DMS79 treated with DMSO at 0.1 percent for 48 hours (cell line): ENCODE data around the gene ZNF121.
A peak's percentile ranks its signal among the peaks of the same experiment; 100 is the strongest.

Source experiments
- DNase-seq: peaks from one replicate; lab custom pipeline; 2025; lab: John Stamatoyannopoulos, UW

The ZNF121 gene

DNA sequence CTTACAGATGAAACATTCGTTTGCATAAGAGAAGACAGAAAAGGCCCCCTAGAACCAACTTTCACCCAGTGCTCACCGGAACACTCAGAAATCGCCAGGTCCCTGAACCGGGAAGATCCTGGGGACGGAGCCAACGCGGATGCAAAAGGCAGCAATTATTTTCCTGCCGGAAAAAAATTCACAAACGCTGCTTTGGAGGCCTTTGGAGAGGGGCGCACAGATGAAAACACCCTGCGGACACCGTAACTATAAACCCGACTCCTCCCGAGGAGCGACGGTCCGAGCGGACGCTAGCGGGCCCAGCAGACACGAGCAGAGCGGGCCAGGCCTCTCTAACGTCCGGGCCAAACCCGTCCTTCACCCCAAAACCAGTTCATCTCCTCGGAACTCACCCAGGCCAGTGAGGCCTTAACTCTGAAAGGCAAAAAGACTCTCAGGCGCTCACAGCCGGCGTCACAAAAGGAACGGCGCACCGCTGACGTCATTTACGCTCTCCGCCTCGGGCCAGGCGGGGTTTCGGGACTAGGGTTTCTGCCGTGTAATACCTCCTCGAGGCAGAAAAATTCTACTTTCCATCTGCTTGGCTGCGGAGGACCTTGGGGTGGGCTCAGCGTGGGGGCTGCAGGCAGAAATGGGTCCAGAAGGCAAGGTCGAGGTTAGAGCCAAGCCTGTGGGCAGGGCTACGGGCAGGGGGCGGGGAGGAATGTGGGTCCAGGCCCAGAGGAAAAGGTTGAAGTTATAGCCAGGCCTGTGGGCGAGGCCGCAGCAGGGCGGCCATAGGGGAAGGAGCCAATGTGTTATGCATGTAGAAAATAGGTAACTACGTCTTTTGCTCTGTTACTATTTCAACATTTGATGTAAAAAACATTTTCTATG is 45.9 kb downstream of the ZNF121 start, which contains the start of gene ZNF426:
ZNF426 (minus strand) TSS at position 463 of the 876 bp plus-strand sequence. CDS start 2,413 bp downstream, outside the sequence.
- peak; percentile 81 for DNase-seq

DNA sequence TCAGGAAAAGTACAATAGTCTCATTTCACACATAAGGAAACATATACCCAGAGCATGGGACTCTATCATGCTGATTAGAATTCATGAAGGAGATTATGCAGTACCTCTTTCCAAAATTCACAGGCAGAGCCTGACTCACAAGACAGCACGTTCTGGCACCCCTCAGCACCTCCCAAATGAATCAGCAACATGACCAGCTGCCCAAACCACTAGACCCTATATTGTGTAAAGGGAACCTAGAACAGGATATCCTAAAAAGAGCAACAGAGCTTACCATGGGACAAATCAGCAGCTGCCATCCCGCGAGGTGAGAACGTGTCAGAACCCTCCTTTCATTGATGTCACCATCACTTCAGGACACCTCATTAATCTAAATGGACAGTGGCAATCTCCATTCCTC is 48.4 kb downstream of the ZNF121 start:
- no peak for DNase-seq

- DNase-seq, result no peak
Measured at GRCh38 chr19:9531933-9532332, 52.4 kb downstream of the ZNF121 start.

DNA sequence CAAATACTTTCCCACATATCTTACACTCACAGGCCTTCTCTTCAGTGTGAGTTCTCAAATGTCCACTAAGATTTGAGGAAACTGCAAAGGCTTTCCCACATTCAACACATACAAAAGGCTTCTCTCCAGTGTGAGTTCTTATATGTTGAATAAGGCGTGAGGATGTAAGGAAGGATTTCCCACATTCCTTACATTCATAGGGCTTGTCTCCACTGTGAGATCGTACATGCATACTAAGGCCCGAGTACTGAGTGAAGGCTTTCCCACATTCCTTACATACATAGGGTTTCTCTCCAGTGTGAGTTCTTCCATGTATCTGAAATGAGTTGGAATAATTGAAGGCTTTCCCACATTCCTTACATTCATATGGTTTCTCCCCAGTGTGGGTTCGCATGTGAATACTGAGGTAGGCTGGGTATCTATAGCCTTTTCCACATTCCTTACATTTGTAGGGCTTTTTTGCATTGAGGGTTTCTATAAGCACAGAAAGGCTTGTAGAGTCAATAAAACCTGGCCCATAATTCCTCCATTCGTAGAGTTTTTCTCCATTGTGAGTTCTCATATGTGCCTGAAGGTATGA is 55.5 kb downstream of the ZNF121 start:
- no peak for DNase-seq

- no peak for DNase-seq
Measured at GRCh38 chr19:9523885-9524474, 60.3 kb downstream of the ZNF121 start.
